ENCODE results near the gene OGFRL1. TPM values are rescaled to one million over a fixed set of nuclear protein-coding genes. Genes with fewer than 3 reads are reported as not detected.

Gene OGFRL1
- total RNA-seq, 1 donor from 2014 or later = 7.1 TPM

DNA sequence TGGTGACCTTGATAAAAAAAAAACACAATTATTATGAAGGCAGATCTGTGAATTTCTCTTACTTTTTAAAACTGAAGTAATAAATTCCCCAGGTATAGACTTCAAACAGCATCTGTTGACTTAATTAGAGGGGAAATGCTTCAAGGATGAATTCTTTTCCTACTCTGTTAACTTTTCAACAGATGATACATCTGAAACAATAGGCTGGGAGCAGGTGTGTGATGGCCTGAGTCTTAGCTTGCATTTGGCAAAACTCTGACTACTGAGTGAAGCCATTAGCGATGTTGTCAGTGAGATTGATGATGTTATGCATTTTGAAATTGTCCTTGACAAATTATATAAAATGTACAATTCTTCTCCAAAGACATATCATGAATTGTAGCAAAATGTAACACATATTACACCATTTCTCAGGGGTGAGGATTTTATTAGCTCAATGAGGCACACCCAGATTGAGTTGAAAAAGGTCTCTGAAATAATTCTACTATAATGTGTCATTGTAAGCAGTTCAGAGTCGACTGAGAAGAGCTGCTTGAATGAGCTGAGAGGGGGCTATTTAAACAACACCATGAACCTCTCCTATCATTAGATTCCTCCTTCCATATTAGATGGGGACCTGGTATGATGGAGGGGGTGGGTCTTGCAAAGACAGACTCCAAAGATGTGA lies 39.6 kb upstream of the OGFRL1 start:
- TF ChIP-seq, protein P1, sequence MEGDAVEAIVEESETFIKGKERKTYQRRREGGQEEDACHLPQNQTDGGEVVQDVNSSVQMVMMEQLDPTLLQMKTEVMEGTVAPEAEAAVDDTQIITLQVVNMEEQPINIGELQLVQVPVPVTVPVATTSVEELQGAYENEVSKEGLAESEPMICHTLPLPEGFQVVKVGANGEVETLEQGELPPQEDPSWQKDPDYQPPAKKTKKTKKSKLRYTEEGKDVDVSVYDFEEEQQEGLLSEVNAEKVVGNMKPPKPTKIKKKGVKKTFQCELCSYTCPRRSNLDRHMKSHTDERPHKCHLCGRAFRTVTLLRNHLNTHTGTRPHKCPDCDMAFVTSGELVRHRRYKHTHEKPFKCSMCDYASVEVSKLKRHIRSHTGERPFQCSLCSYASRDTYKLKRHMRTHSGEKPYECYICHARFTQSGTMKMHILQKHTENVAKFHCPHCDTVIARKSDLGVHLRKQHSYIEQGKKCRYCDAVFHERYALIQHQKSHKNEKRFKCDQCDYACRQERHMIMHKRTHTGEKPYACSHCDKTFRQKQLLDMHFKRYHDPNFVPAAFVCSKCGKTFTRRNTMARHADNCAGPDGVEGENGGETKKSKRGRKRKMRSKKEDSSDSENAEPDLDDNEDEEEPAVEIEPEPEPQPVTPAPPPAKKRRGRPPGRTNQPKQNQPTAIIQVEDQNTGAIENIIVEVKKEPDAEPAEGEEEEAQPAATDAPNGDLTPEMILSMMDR (IDR thresholded peaks at IDR 0.05; ENCODE audit: borderline replicate concordance) = no peak
- no peaks in the 10 kb centered on the region for H3K36me3 ChIP-seq
- no peak overlapping the region for H3K4me3 ChIP-seq
- intact Hi-C loops (cut with micrococcal nuclease) = no loop called here
- H3K4me1 ChIP-seq = peaks cover 49% of the 10 kb centered on the region
- DNase-seq = no peak
- H3K27me3 ChIP-seq (ENCODE audit: low read depth) = no peaks in the 10 kb centered on the region
- H3K27ac ChIP-seq (replicated peaks) = peak overlapping the region; percentile 76
- H3K9me3 ChIP-seq (replicated peaks) = peaks cover 9% of the 10 kb centered on the region

DNA sequence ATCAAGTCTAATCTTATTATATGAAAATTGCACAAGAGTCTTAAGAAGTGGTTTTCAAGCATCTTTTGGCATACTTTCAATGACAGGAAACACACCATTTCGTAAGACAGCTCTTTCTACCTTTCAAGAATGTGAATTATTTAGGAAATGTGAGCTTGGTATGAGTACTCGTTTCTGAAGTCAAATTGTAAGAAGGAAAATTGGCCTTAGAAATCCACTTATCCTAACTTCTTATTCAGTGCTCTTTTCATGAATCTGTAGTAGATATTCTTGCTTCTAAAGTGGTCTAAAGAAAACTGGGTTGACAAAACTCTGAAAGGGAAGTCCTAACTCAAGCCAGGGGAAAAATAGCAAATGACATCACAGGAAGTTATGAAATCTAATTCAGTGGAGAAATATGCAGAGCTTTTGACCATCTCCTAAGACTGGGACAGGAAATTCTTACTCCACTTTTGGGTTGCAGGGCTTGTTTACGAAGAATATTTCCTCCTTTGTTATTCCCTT lies 38.5 kb upstream of the OGFRL1 start:
- TF ChIP-seq, protein P1 (IDR thresholded peaks at IDR 0.05; ENCODE audit: borderline replicate concordance) = no peak
- Histone ChIP-seq H3K4me1 (peaks cover 60% of the 10 kb centered on the region), H3K27me3 (ENCODE audit: low read depth) (no peaks in the 10 kb centered on the region), H3K9me3 (replicated peaks) (peaks cover 8% of the 10 kb centered on the region), H3K27ac (replicated peaks) (peak overlapping the region; percentile 76), H3K36me3 (no peaks in the 10 kb centered on the region), H3K4me3 (peak overlapping the region; percentile 0)
- DNase-seq = no peak
- intact Hi-C loops (cut with micrococcal nuclease) = loop anchor here (5.0 kb wide), 1 partner anchor 37 kb away; the partner anchor contains the start of gene OGFRL1

DNA sequence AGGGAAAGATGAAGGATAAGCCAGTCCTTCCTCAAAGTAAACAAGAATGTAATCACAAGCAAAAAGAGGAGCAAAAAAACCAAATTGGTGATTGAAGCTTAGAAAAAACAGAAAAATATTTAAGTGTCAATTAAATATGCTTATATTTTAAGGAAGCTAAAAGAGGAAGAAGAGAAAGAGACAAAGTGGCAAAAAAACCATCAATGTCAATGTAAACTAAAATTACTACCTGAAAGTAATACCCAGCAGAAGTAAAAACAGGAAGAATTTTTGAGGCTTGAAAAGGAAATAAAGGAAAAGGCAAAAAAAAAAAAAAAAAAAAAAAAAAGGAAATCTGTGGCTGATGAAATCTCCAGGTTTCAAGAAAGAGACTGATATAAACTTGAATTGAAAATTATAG lies 36.2 kb upstream of the OGFRL1 start:
- DNase-seq = no peak
- Histone ChIP-seq H3K4me1 (peaks cover 60% of the 10 kb centered on the region), H3K9me3 (replicated peaks) (no peaks in the 10 kb centered on the region), H3K27ac (replicated peaks) (peak overlapping the region; percentile 76), H3K36me3 (no peaks in the 10 kb centered on the region), H3K4me3 (no peak overlapping the region), H3K27me3 (ENCODE audit: low read depth) (no peaks in the 10 kb centered on the region)
- intact Hi-C loops (cut with micrococcal nuclease) = loop anchor here (5.0 kb wide), 1 partner anchor 35 kb away; the partner anchor contains the start of gene OGFRL1
- TF ChIP-seq, protein P1 (IDR thresholded peaks at IDR 0.05; ENCODE audit: borderline replicate concordance) = no peak

DNA sequence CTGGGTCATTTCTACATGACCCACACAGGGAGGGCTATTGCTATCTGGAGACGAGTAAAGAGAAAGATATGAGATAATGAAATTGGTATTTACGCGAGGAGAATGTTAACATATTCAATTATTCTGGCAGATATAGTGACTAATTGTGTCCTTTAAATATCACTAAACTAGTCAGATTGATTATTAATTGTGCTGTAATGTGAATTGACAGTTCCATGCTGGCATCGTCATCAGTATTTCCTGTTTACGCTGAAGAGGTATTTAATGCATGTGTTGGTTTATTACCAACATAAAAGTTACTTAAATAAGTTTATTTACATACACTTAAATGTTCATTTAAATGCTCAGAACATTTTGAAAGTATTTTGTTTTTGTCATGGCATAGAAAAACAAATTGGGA lies 35.7 kb upstream of the OGFRL1 start:
- H3K4me1 ChIP-seq = peaks cover 60% of the 10 kb centered on the region
- DNase-seq = no peak
- no peaks in the 10 kb centered on the region for H3K9me3 ChIP-seq (replicated peaks)
- H3K36me3 ChIP-seq = no peaks in the 10 kb centered on the region
- peak overlapping the region; percentile 54 for H3K27ac ChIP-seq (replicated peaks)
- intact Hi-C loops (cut with micrococcal nuclease) = loop anchor here (5.0 kb wide), 1 partner anchor 34 kb away; the partner anchor contains the start of gene OGFRL1
- no peaks in the 10 kb centered on the region for H3K27me3 ChIP-seq (ENCODE audit: low read depth)
- TF ChIP-seq, protein P1 (IDR thresholded peaks at IDR 0.05; ENCODE audit: borderline replicate concordance) = no peak
- H3K4me3 ChIP-seq = no peak overlapping the region

DNA sequence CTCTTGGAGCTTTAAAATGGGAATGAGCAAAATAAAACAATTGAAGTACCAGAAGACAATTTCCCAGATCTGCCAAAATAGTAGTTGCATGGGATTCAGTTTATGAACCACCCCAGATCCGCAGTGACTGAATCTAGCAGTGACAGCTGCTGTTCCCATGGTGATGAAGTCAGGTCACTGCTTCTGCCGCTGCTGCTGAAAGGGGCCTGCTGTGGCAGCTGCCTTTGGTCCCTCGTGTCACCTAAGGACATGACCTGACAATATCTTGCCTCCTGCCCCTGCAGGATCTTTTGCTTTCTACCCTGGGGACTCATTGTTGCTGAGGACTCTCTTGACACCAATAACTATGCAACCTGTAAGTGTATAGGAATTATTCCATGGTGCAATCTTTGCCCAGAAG lies 34.3 kb upstream of the OGFRL1 start:
- Histone ChIP-seq H3K9me3 (replicated peaks) (no peaks in the 10 kb centered on the region), H3K4me1 (peaks cover 54% of the 10 kb centered on the region), H3K27me3 (ENCODE audit: low read depth) (no peaks in the 10 kb centered on the region), H3K36me3 (no peaks in the 10 kb centered on the region), H3K4me3 (no peak overlapping the region), H3K27ac (replicated peaks) (peak overlapping the region; percentile 54)
- TF ChIP-seq, protein P1 (IDR thresholded peaks at IDR 0.05; ENCODE audit: borderline replicate concordance) = no peak
- intact Hi-C loops (cut with micrococcal nuclease) = loop anchor here (5.0 kb wide), 1 partner anchor 33 kb away; the partner anchor contains the start of gene OGFRL1
- no peak for DNase-seq
